Measurements from ENCODE around the gene GSX1. TPM values are rescaled to one million over a fixed set of nuclear protein-coding genes. Genes with fewer than 3 reads are reported as not detected.

Gene GSX1
- total RNA-seq, 1 donor from 2014 or later = not detected

GRCh38 chr13:27835799-27836198, 43.5 kb downstream of the GSX1 start:
- DNase-seq (ENCODE audit: low spot score in 2 of 2, unreplicated experiment in 2 of 2) = no peak
- Mint-ChIP-seq H3K36me3 (no peaks in the 10 kb centered on the region), H3K4me3 (no peak overlapping the region), H3K27me3 (ENCODE audit: low read depth) (peaks cover 84% of the 10 kb centered on the region), H3K4me1 (no peaks in the 10 kb centered on the region), H3K9me3 (no peaks in the 10 kb centered on the region), H3K27ac (no peak overlapping the region)
- TF ChIP-seq CTCF (IDR thresholded peaks at IDR 0.05; ENCODE audit: unreplicated experiment) = no peak

GRCh38 chr13:27839809-27840467, 47.7 kb downstream of the GSX1 start:
- Mint-ChIP-seq H3K27ac (no peak overlapping the region), H3K4me3 (no peak overlapping the region), H3K9me3 (peaks cover 8% of the 10 kb centered on the region), H3K36me3 (no peaks in the 10 kb centered on the region), H3K4me1 (no peaks in the 10 kb centered on the region), H3K27me3 (ENCODE audit: low read depth) (peaks cover 74% of the 10 kb centered on the region)
- no peak for TF ChIP-seq CTCF (IDR thresholded peaks at IDR 0.05; ENCODE audit: unreplicated experiment)
- no peak for DNase-seq (ENCODE audit: low spot score in 2 of 2, unreplicated experiment in 2 of 2)

- DNase-seq (ENCODE audit: low spot score in 2 of 2, unreplicated experiment in 2 of 2) = no peak
- Mint-ChIP-seq H3K4me1 (no peaks in the 10 kb centered on the region), H3K4me3 (no peak overlapping the region), H3K27ac (no peak overlapping the region), H3K9me3 (peaks cover 14% of the 10 kb centered on the region), H3K36me3 (no peaks in the 10 kb centered on the region), H3K27me3 (ENCODE audit: low read depth) (peaks cover 79% of the 10 kb centered on the region)
- no peak for TF ChIP-seq CTCF (IDR thresholded peaks at IDR 0.05; ENCODE audit: unreplicated experiment)
These were observed 50.3 kb downstream of the GSX1 start for GRCh38 chr13:27842571-27842970.

Other genes starting within 250 kb of the GSX1 start
- 12.8 to 14.4 TPM (median 13.6 TPM) in 3 replicates for gene LNX2, start 172.0 kb upstream of the GSX1 start, total RNA-seq
- 119 to 120 TPM (median 120 TPM) in 3 replicates for gene POLR1D, start 170.6 kb upstream of the GSX1 start, total RNA-seq
- not detected in 3 replicates for gene PDX1, start 127.5 kb downstream of the GSX1 start, total RNA-seq
- gene CDX2, start 176.8 kb downstream of the GSX1 start, total RNA-seq = 0.05 to 0.16 TPM in 2 of 3 replicates, not detected in the other
- not detected in 3 replicates for gene URAD, start 196.2 kb downstream of the GSX1 start, total RNA-seq

Measured in mesothelial cell of epicardium (in vitro differentiated cells).